NCI-H82 treated with DMSO at 0.1 percent for 48 hours (cell line): Measurements from ENCODE around the gene INAVA.

Experiments used
- DNase-seq: peaks from one replicate; lab custom pipeline; 2025; ENCODE audit not compliant: unreplicated experiment; lab: John Stamatoyannopoulos, UW

The INAVA gene

DNA sequence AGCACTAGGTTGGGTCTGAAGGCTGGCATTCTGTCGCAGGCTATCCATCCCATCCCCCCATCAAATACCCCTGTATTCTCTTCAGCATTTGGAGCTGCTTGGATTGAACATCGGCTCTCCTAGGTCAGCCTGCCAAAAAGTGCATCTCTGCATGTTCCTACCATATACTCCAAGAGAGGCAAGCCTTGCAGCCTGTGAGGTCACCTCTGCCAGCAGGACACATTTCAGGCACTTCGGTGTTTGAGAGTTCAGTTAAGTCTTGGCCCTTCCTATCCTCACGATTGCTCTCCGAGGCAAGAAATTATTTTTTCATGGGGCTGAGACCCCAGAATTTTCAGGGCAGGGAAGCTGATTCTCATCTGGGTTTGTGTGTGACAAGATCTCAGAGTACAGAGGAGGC lies 19.3 kb upstream of the INAVA start:
- no peak for DNase-seq

GRCh38 chr1:200877010-200877409 lies 17.7 kb upstream of the INAVA start:
- no peak for DNase-seq

GRCh38 chr1:200877839-200878551 lies 16.7 kb upstream of the INAVA start:
- no peak for DNase-seq

GRCh38 chr1:200880212-200880611 lies 14.5 kb upstream of the INAVA start:
- DNase-seq: no peak

- DNase-seq: no peak
Observed at GRCh38 chr1:200883118-200883517, 11.6 kb upstream of the INAVA start.

DNA sequence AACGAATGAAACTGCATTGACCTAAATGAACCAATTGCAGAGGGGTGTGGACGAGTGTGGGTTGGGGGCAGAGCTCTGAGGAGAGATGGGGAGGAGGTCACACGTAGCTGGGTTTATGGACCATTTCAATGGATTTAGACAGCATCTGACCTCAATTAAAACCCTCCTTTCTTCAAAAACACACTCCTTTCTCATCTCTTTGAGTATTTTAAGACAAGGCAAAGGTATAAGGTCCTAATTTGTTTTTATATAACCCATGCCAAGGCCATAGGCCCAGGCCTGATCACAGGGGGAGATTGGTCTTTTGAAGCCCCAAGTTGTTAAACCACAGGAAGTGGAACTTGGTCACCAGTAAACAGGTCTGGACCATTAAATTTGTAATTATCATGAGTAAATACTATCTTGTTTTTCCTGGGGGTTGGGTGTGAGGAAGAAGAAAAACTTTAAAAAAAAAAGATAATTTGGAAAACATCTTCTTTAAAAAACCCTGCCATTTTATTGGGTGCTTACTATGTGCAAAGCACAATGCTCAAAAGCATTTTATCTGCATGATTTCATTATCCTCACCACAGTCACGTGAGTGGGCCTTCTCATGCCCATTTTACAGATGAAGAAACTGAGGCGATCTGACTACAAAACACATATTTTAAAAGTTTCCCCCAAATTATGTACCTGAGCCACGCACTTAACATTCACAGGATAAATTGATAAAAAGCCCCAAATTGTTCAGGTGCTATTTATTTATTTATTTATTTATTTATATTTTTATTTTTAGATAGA lies 8.9 kb upstream of the INAVA start:
- DNase-seq: no peak

GRCh38 chr1:200886594-200886993 lies 8.1 kb upstream of the INAVA start:
- DNase-seq: no peak

- DNase-seq: no peak
Observed at GRCh38 chr1:200887036-200887435, 7.7 kb upstream of the INAVA start.

- DNase-seq: no peak
Observed at GRCh38 chr1:200887772-200888348, 6.8 kb upstream of the INAVA start.

GRCh38 chr1:200888349-200888838 lies 6.3 kb upstream of the INAVA start:
- DNase-seq: no peak

DNA sequence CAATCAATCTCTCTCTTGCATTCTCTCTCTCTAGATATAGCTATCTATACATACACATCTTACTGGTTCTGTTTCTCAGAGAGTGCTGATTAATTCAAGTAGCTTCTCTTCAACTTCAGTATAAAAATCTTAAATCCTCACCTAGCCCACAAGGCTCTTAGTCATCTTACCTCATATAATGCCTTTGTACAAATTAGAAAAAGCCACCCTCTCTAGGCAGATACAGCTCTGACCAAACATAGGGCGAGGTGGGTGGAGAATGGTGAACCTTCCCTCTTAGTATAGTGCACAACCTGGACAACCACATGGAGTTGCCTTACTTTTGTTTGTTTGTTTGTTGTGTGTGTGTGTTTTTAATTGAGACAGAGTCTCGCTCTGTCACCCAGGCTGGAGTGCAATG lies 5.1 kb upstream of the INAVA start:
- DNase-seq: no peak

DNA sequence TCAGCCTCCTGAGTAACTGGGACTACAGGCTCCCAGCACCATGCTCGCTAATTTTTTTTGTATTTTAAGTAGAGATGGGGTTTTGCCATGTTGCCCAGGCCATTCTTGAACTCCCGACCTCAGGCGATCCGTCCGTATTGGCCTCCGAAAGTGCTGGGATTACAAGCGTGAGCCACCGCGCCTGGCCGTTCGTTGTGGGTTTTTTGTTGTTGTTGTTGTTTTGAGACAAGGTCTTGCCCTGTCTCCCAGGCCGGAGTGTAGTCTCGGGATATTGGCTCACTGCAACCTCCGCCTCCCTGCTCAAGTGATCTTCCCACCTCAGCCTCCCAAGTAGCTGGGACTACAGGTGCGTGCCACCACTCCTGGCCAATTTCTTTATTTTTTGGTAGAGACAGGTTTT lies 4.7 kb upstream of the INAVA start:
- no peak for DNase-seq

- DNase-seq: peak; percentile 16
Observed at GRCh38 chr1:200890818-200891773, 3.6 kb upstream of the INAVA start.

DNA sequence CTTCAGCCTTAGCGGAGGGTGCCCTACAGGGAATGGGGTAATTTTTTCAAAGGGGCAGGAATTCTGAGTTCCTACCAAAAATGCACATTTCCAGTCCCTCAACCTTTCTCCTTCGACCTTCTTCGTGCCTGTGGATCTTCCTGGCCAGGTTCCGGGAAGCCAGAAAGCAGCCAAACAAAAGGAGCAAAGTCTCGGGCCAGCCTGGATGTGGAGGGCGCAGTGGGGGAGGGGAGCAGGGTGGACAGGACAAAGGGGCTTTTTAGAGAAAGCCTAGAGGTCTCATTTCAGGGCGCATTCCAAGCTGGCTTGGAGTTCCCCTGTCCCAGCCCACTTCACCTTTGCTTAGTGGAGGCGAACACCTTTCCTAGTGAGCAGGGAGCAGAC lies 2.9 kb upstream of the INAVA start:
- DNase-seq: no peak

- DNase-seq: no peak
Observed at GRCh38 chr1:200892546-200892945, 2.2 kb upstream of the INAVA start.

GRCh38 chr1:200892958-200893357 lies 1.7 kb upstream of the INAVA start:
- no peak for DNase-seq

GRCh38 chr1:200893411-200893901 lies 1.2 kb upstream of the INAVA start:
- no peak for DNase-seq

DNA sequence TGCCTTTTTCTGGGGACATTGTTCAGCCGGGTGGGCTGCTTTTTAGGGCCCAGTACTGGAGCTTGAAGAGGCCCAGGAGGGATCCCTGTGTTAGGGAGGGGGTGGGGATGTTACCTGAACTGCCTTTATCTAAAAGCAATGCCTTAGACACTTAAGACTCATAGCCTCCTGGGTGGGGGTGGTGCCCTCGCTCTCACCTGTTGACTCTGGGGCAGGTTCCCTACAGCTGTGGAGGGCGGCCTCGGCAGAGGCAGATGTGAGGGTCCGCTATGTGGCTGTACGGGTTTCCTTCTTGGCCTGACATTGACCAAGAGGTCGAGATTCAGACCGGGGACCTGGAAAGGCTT lies 716 bp downstream of the INAVA start:
- DNase-seq: no peak

DNA sequence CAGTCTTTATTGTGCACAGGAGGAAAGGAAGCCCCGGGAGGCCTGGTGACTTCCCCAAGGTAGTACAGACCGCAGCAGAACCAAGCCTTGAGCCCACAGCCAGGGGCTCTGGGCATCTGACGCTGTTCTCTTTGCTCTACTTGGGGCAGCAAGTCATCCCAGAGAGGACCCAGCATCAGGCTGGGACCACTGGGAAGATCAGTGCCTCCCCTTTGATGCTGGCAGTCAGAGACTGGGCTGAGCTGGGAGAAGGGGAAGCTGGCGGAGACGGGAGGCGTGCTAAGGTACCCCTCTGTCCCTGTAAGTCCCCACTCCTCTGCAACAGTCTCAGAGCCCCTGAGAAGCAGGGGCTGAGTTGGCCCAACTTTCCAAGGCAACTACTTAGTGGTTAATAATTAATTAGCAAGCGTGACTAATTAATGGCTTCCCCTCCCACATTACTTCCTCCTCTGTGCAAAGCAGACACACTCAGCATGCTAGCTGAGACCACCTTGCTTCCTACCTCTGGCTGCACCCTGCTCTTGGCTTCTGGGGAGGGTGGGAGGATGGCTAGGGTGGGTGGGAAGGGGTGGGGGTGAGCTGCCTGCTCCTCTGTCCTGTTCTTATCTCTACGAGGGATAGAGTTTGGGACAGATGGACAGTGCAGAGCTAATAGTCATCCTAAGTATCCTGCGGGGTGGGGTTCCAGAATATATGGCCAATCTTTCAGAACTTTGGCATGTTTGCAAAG lies 1.3 kb downstream of the INAVA start:
- no peak for DNase-seq

GRCh38 chr1:200896531-200897196 lies 2.0 kb downstream of the INAVA start:
- no peak for DNase-seq
